CD4-positive, alpha-beta T cell treated with Interleukin-17A for 4 hours (primary cell): ENCODE data around the gene ADAMTS6.

Experiments used
- DNase-seq: peaks from one replicate; pipeline ENCODE4 v3.0.0-alpha.2; 2020; ENCODE audit warnings: mixed read lengths

The ADAMTS6 gene

GRCh38 chr5:65133477-65134110 is 348.1 kb downstream of the ADAMTS6 start:
- DNase-seq, result no peak

- no peak for DNase-seq
Measured at GRCh38 chr5:65132386-65132785, 349.3 kb downstream of the ADAMTS6 start.

GRCh38 chr5:65128226-65128625 is 353.5 kb downstream of the ADAMTS6 start:
- DNase-seq, result no peak

- no peak for DNase-seq
Measured at GRCh38 chr5:65127161-65127901, 354.4 kb downstream of the ADAMTS6 start.

- DNase-seq, result no peak
Measured at GRCh38 chr5:65126542-65127069, 355.1 kb downstream of the ADAMTS6 start.

- DNase-seq, result no peak
Measured at GRCh38 chr5:65125591-65126541, 355.9 kb downstream of the ADAMTS6 start.

- DNase-seq, result no peak
Measured at GRCh38 chr5:65121880-65122436, 359.8 kb downstream of the ADAMTS6 start.

GRCh38 chr5:65120371-65120967 is 361.3 kb downstream of the ADAMTS6 start:
- DNase-seq, result no peak

- DNase-seq, result no peak
Measured at GRCh38 chr5:65117525-65117924, 364.2 kb downstream of the ADAMTS6 start.

GRCh38 chr5:65113771-65114170 is 367.9 kb downstream of the ADAMTS6 start:
- DNase-seq, result no peak

GRCh38 chr5:65111961-65112658 is 369.6 kb downstream of the ADAMTS6 start:
- DNase-seq, result no peak

GRCh38 chr5:65108786-65109743 is 372.7 kb downstream of the ADAMTS6 start:
- no peak for DNase-seq

GRCh38 chr5:65105301-65105700 is 376.4 kb downstream of the ADAMTS6 start:
- no peak for DNase-seq

- no peak for DNase-seq
Measured at GRCh38 chr5:65104831-65105230, 376.9 kb downstream of the ADAMTS6 start.

- DNase-seq, result peak; percentile 8
Measured at GRCh38 chr5:65103756-65104440, 377.8 kb downstream of the ADAMTS6 start.

GRCh38 chr5:65102976-65103711 is 378.6 kb downstream of the ADAMTS6 start:
- DNase-seq, result peak; percentile 64

- peak; percentile 7 for DNase-seq
Measured at GRCh38 chr5:65102371-65102975, 379.2 kb downstream of the ADAMTS6 start.

- no peak for DNase-seq
Measured at GRCh38 chr5:65101632-65102100, 380.1 kb downstream of the ADAMTS6 start.
